HepG2 (cell line): ENCODE data around the gene PSMD4.

Source experiments
- EHMT2 ChIP-seq: fragments of 200-600 bp; sonication (generic); IDR thresholded peaks from 2 replicates; pipeline ENCODE4 v1.7.0; 2017; ENCODE audit warnings: antibody characterized with exemption, low read depth, low read length, borderline replicate concordance
- FOXM1 ChIP-seq: sonication (generic); formaldehyde crosslinking; IDR thresholded peaks from 2 replicates; pipeline ENCODE4 v1.5.0; 2020; ENCODE audit warnings: missing genetic modification reagents
- KAT8 ChIP-seq: IDR thresholded peaks from 2 replicates; pipeline ENCODE4 v1.6.1; 2016; ENCODE audit warnings: missing genetic modification reagents, missing compliant biosample characterization
- KDM3A ChIP-seq: IDR thresholded peaks from 2 replicates; pipeline ENCODE4 v1.6.1; 2018; ENCODE audit warnings: low read depth, missing compliant biosample characterization
- NFATC3 ChIP-seq: sonication (generic); formaldehyde crosslinking; IDR thresholded peaks from 2 replicates; pipeline ENCODE4 v1.5.1; 2020; ENCODE audit warnings: mild to moderate bottlenecking, missing genetic modification reagents
- NFIC ChIP-seq: IDR thresholded peaks from 2 replicates; pipeline ENCODE4 v1.6.1; 2012; ENCODE audit warnings: mild to moderate bottlenecking, low read length, inconsistent platforms
- NR3C1 ChIP-seq: sonication (generic); formaldehyde crosslinking; IDR thresholded peaks from 2 replicates; pipeline ENCODE4 v1.4.0; 2020; ENCODE audit warnings: missing genetic modification reagents
- SIN3A ChIP-seq: IDR thresholded peaks from 2 replicates; pipeline ENCODE4 v1.6.1; 2011; ENCODE audit warnings: low read depth, mild to moderate bottlenecking, control low read depth, low read length, borderline replicate concordance
- ZNF274 ChIP-seq: sonication (generic); formaldehyde crosslinking; IDR thresholded peaks from 2 replicates; pipeline ENCODE4 v1.5.1; 2020; ENCODE audit warnings: mild to moderate bottlenecking, missing genetic modification reagents
- ZNF468 ChIP-seq: sonication (generic); formaldehyde crosslinking; IDR thresholded peaks from 2 replicates; pipeline ENCODE4 v1.8.0; 2022; ENCODE audit warnings: mild to moderate bottlenecking, moderate library complexity, missing genetic modification reagents
- TF ChIP-seq, protein P1 (sequence below): sonication (generic); formaldehyde crosslinking; IDR thresholded peaks from 2 replicates; pipeline ENCODE4 v1.4.0; 2020; ENCODE audit warnings: low read depth, missing genetic modification reagents

DNA sequence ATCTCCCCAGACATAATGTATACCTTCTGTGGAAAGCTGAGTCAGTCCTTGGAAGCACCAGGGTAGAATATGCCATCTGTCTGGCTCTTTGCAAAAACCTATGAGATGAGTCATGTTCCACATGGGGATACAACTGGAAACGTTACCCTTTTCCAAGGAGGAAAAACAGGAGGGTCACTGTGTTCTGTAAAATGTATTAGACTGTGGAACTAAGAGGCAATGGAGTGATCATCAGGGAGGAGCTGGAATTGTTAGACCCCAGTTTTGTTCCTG is 16.1 kb upstream of the PSMD4 start:
- TF ChIP-seq ZNF274 = no peak
- TF ChIP-seq EHMT2 = no peak
- TF ChIP-seq NR3C1 (CRISPR knock-in tag) = no peak
- TF ChIP-seq FOXM1 (CRISPR knock-in tag) = no peak
- no peak for TF ChIP-seq NFIC
- TF ChIP-seq, protein P1, sequence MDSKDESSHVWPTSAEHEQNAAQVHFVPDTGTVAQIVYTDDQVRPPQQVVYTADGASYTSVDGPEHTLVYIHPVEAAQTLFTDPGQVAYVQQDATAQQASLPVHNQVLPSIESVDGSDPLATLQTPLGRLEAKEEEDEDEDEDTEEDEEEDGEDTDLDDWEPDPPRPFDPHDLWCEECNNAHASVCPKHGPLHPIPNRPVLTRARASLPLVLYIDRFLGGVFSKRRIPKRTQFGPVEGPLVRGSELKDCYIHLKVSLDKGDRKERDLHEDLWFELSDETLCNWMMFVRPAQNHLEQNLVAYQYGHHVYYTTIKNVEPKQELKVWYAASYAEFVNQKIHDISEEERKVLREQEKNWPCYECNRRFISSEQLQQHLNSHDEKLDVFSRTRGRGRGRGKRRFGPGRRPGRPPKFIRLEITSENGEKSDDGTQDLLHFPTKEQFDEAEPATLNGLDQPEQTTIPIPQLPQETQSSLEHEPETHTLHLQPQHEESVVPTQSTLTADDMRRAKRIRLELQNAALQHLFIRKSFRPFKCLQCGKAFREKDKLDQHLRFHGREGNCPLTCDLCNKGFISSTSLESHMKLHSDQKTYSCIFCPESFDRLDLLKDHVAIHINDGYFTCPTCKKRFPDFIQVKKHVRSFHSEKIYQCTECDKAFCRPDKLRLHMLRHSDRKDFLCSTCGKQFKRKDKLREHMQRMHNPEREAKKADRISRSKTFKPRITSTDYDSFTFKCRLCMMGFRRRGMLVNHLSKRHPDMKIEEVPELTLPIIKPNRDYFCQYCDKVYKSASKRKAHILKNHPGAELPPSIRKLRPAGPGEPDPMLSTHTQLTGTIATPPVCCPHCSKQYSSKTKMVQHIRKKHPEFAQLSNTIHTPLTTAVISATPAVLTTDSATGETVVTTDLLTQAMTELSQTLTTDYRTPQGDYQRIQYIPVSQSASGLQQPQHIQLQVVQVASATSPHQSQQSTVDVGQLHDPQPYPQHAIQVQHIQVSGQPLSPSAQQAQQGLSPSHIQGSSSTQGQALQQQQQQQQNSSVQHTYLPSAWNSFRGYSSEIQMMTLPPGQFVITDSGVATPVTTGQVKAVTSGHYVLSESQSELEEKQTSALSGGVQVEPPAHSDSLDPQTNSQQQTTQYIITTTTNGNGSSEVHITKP (CRISPR knock-in tag) = no peak
- no peak for TF ChIP-seq NFATC3 (CRISPR knock-in tag)
- no peak for TF ChIP-seq SIN3A
- no peak for TF ChIP-seq KAT8 (CRISPR knock-in tag)
- no peak for TF ChIP-seq KDM3A (CRISPR knock-in tag)
- no peak for TF ChIP-seq ZNF468 (CRISPR knock-in tag)
